ENCODE measurements around the gene NFATC3.
"Not testable (repeated sequence)": the region's sequence is repeated elsewhere in the genome, so short reads cannot be mapped to it uniquely, and the experiment has no call there.

The NFATC3 gene

DNA sequence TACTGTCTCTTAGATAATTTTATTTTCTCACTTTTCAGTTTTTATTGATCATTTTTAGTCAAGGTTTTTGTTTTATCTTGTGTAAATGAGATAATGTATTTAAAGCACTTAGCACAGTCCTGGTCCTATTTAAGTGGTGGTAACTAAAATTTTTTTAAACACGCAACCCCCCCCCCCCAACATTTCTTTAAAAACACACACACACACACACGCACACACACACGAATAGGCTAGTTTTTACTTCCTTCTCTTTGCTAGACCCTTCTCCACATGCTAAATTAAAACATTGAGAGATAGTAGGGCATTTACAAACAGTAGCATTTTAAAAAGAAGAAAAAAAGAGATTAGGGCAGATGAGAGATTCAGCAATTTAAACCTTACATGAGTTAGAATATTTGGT lies 5.0 kb downstream of the NFATC3 start:
- DNase-seq: no peak

DNA sequence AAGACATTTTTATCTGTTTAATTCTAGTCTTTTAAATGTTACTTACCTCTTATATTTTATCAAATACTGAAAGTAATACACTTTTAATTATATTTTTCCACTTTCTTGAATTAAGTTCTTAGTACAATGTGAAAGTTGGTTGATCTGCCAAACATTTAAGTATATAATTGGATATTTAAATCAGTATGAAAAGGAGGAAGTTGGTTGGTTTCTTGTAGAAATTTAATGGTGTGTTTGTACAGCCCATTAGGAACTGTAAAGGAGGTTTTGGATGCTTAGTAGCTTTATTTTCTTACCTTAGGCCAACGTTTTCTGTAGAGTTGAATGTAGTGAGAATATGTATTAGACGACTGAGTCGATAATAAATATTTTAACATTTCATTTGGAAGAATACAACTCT lies 5.4 kb downstream of the NFATC3 start:
- no peak for DNase-seq

DNA sequence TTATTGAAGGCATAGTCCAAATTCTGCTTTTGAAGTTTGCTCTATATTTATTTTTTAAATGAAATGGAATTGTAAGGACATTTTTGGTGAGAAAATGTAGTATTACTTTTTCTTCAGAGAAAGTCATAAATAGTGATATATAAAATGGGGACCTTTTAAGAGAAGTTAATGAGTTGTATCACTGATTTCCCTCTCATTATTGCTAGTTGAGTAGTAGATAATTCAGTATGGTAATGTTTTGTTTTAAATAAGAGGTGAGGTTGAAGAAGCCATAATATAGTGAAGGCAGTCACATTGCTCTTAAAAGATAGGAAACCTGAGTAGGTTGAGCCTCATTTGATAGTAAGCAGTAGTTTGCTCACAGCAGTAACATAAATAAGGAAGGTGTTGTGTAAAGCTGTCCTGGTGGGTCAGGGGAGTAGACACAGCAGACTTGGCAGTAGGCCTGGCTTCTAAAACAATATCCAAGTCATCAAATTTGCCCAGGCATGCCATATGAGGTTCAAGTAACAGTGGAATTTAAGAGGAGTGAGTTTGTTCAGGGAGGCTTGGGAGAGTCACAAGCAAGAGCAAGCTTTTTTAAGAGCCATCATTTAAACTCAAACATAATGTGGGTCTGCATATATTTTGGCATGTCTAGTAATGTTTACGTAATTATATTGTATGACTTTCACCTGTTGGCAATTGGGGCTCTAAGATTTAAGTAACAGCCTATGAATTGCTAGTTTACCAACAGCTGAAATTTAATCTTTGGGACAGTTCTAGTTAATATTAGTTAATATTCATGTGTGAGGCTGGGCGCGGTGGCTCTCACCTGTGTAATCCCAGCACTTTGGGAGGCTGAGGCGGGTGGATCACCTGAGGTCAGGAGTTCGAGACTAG lies 6.5 kb downstream of the NFATC3 start:
- DNase-seq: no peak

DNA sequence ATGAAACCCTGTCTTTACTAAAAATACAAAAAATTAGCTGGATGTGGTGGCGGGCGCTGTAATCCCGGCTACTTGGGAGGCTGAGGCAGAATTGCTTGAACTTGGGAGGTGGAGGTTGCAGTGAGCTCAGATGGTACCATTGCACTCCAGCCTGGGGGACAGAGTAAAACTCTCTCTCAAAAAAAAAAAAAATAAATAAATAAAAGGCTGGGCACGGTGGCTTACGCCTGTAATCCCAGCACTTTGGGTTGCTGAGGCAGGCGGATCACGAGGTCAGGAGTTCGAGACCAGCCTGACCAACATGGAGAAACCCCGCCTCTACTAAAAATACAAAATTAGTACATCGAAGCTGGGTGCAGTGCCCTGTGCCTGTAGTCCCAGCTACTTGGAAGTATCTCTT lies 7.1 kb downstream of the NFATC3 start:
- DNase-seq: not testable (repeated sequence)

DNA sequence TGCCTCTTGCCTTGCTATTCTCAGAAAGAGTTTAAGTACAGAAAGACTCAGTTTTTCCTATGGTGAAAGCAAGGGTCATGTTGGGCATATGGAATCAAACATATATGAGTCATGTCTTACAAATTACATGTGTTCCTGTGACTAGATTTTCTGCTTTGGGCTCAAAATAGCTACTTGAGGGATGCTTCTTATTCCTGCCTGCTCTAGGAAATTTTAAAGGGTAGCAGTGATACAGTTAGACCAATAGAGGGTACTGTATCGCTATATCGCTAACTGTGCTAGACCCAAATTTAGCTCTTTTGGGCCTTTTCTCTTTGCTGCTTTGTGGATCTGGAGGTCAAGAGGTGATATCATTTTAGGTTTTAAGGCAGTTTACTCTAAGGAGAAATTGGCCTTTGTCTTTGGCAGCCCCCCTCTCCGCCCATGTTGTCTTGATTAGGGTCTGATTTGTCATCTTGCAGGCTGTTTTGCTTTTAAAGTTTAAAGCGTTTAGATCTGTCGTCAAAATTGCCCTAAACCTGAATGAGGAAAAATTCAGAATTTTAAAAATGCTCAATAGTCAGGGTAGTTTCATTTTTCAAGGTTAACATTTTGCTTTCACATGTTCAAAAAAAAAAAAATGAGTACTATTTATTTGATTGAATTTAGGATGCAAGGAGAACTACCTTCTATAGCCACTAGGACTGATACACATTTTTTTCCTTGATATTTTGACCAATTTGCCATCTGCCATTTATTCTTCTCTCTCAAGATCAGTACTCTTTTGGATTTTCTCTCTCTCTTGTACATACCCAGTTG lies 8.8 kb downstream of the NFATC3 start:
- DNase-seq: no peak

DNA sequence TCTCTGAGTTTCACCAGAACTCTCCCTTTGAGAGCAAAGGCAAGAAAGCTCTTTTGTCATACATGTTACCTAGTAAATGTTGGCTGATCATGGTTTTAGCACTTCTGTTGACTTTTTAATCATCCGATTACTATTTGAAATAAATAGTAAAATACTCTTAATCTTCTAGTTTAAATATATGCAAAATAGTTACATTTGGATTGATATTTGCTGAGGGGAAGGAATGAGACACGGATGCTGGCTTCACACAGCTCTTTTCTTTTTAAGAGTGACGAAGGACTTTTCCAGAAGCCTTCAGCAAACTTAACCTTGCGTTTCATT lies 9.4 kb downstream of the NFATC3 start:
- no peak for DNase-seq

DNA sequence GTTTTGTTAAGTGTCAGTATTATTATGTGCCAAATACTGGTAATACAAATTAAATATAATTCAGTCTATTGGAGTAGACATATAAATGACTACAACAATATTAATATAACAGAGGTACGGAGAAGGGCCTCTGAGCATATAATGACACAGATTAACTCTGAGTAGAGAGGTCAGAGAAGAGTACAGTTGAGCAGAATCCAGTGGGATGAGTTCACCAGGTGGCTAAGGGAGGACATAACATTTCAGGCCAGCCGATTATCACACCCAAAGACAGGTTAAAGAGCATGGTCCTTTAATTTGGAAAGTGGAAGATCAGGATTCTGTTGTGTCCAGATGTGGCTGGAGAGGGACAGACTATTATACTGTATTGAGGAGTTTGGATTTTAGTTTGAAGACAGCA lies 11.3 kb downstream of the NFATC3 start:
- no peak for DNase-seq

DNA sequence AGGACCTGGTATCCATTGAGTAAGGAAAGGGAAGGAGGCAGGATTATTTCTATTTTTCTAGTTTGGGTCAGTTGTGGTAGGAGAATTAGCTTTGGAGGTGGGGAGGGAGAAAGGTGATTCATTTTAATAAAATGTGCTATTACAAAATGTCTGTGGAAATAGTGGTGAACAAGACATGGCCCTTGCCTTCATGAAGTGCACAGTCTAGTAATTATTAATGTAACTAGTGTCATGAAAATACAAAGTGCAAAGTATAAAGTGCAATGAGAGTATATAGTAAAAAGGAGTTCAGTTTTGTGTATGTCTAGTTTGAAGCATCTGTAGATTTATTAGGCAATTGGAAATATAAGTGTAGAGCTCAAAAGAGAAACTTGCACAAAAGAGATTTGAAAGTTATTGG lies 11.9 kb downstream of the NFATC3 start:
- DNase-seq: no peak

DNA sequence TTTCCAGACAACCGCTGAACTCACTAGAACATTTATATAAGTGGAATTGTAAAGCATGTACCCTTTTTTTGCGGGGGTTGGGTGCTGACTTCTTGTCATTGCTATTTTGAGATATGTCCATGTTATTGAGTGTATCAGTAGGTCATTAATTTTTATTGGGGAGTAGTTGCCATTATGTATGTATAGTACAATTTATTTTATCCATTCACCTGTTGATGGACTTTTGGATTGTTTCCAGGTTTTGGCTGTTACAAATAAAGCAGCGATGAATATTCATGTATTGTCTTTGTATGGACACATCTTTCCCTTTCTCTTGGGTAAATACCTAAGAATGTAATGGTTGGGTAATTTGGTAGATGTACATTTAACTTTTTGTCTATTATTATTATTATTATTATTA lies 12.7 kb downstream of the NFATC3 start:
- DNase-seq: no peak

DNA sequence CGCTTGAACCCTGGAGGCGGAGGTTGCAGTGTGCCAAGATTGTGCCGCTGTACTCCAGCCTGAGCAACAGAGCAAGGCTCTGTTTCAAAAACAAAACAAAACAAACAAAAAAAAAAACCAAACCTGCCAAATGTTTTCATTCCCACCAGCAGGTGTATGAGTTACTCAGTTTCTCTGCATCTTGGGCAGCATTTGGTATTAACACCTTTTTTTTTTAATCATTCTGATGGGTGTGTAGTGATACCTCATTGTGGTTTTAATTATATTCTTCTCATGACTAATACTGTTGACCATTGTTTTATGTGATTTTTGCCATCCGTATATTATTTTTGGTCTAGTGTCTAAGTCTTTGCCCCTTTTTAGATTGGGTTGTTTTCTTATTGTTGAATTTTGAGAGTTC lies 15.3 kb downstream of the NFATC3 start:
- DNase-seq: no peak

DNA sequence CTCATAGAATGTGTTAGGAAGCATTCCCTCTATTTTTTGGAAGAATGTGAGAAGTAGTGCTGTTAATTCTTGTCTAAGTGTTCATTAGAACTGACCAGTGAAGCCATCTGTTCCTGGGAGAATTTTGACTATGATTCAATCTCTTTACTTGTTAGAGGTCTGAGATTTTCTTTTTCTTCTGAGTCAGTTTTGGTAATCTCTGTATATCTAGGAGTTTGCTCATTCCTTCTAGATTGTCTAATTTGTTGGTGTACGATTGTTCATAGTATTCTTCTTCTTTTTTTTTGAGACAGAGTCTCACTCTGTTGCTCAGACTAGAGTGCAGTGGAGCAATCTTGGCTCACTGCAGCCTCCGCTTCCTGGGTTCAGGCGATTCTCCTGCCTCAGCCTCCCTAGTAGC lies 20.4 kb downstream of the NFATC3 start:
- DNase-seq: no peak

DNA sequence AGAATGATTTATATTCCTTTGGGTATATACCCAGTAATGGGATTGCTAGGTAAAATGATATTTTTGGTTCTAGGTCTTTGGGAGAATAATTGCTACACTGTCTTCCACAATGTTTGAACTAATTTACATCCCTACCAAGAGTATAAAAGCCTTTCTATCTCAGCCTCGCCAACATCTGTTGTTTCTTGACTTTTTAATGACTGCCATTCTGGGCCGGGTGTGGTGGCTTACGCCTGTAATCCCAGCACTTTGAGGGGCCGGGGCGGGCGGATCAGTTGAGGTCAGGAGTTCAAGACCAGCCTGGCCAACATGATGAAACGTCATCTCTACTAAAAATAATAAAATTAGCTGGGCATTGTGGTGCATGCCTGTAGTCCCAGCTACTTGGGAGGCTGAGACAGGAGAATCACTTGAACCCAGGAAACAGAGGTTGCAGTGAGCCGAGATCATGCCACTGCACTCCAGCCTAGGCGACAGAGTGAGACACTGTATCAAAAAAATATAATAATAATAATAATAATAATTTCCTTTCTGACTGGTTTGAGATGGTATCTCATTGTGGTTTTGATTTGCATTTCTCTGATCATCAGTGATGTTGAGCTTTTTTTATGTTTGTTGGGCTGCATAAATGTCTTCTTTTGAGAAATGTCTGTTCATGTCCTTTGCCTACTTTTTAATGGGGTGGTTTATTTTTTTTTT lies 22.2 kb downstream of the NFATC3 start:
- DNase-seq: not testable (repeated sequence)

DNA sequence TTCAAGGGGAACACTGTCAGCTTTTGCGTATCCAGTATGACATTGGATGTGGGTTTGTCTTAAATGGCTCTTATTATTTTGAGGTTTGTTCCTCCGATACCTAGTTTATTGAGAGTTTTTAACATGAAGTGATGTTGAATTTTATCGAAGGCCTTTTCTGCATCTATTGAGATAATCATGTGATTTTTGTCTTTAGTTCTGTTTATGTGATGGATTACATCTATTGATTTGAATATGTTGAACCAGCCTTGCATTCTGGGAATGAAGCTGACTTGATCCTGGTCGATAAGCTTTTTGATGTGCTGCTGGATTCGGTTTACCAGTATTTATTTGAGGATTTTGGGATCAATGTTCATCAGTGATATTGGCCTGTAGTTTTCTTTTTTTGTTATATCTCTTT lies 24.0 kb downstream of the NFATC3 start:
- DNase-seq: not testable (repeated sequence)

DNA sequence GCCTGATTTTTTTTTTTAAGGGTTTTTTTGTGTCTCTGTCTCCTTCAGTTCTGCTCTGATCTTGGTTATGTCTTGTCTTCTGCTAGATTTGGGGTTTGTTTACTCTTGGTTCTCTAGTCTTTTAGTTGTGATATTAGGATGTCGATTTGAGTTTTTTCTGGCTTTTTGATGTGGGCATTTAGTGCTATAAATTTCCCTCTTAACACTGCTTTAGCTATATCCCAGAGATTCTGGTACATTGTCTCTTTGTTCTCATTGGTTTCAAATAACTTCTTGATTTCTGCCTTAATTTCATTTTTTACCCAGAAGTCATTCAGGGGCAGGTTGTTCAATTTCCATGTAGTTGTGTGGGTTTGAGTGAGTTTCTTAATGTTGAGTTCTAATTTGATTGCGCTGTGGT lies 25.4 kb downstream of the NFATC3 start:
- DNase-seq: not testable (repeated sequence)

DNA sequence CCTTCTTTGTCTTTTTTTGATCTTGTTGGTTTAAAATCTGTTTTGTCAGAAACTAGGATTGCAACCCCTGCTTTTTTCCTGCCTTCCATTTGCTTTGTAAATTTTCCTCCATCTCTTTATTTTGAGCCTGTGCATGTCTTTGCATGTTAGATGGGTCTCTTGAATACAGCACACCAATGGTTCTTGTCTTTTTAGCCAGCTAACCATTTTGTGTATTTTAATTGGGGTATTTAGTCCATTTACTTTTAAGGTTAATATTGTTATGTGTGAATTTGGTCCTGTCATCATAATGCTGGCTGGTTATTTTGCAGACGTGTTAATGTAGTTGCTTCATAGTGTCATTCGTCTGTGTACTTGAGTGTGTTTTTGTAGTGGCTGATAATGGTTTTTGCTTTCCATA lies 26.2 kb downstream of the NFATC3 start:
- no peak for DNase-seq

DNA sequence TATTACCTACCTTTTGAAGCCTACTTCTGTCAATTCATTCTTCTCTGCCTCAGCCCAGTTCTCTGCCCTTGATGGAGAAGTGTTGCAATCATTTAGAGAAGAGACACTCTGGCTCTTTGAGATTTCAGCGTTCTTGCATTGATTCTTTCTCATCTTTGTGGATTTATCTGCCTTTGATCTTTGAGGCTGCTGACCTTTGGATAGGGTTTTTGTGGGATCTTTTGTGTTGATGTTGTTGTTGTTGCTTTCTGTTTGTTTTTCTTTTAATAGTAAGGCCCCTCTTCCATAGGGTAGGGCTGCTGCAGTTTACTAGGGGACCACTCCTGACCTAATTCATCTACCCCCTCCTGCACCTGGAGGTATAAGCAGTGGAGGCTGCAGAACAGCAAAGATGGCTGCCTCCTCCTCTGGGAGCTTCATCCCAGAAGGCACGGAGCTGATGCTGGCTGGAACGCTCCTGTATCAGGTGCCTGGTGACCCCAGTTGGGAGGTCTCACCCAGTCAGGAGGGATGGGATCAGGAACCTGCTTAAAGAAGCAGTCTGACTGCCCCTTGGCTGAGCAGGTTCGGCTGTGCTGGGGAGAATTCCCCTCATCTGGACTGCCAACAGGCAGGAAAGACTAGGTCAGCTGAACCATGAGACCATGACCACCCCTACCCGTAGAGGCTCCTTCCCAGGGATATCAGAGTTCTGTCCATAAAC lies 28.0 kb downstream of the NFATC3 start:
- DNase-seq: no peak

DNA sequence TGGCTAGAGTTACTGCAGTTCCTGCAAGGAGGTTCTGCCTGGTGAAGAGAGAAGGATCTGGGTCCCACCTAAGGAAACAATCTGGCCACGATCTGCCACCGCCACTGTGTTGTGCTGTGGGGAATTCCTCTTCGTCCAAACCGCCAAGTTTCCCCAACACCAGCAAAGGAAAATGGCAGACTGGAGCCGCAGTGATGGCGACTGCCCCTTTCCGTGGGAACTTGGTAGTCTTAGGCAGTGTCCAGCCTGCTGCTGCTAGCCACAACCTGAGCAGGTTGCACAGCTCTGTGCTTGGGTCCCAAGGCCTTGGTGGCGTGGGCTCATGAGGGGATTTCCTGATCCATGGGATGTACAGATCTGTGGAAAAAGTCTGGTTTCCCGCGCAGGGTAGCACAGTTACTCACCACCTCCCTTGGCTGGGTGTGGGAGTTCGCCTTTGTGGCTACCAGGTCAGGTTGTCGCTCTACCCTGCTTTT lies 28.6 kb downstream of the NFATC3 start:
- no peak for DNase-seq

DNA sequence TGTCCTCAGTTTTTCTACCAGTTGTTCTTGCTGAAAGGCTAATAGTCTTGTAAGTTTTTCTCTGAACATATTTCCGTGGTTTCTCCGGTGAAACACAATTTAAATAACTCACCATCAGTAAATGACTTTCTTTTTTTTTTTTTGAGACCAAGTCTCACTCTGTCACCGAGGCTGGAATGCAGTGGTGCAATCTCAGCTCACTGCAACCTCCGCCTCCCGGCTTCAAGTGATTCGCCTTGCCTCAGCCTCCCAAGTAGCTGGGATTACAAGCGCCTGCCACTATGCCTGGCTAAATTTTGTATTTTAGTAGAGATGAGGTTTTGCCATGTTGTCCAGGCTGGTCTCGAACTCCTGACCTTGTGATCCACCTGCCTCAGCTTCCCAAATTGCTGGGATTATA lies 29.8 kb downstream of the NFATC3 start:
- DNase-seq: not testable (repeated sequence)

DNA sequence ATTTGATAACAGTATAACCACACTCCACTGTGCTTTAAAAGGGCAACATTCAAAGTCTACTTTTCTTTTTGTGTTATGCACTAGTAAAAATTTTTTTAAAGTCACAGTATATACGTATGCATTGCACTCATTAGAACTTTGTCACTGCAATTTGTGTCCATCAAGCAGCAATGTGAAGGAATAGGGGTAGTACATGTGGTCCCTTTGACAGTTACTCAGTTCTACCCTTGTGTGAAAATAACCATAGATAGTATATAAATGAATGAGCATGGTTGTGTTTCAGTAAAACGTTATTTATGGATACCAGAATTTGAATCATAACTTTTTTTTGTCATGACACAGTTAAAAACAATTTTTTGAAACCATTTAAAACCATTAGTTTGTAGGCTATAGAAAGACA lies 30.7 kb downstream of the NFATC3 start:
- DNase-seq: no peak

DNA sequence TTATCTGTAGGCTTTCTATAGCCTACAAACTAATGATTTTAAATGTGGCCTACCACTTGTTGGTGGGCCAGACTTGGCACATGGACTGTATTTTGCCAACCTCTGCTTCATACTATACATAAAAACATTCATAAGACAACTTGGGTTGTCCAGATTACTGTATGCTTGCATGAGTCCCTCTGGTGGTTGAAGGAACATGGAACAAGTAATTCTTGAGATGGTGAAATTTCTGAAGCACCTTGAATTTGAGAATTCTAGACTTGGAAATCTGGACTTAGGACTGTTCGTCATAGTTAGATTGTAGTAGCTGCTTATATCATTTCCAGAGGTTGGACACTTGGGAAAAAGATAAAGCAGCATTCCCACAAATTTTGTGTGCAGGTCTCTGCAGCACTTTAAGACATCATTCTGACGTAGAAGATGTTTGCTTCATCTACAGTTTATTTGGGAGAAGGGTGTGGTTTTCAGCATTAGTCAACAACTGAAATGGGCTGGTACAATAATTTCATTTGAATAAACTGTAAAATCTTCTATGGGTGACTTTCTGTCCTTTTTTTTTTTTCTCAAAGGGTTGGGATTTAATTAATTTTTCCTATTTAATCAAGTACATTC lies 31.2 kb downstream of the NFATC3 start:
- no peak for DNase-seq

DNA sequence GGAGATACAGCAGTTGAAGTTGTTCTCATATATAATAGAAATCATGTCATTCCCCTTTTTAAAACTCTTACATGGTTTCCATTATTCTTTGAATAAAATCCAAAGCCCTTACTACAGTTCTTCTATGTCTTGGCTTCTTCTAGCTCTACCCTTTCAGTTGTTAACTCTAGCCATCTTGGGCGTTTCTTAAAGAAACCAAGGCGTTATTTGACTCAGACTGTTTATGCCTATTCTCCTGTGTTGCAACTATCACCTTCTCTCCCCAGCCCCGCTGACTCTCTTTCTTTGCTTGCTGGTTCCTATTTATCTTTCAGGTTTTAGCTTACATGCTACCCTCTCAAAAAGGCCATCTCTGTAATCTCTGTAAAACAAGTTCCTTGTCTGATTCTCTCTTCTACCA lies 32.7 kb downstream of the NFATC3 start:
- DNase-seq: no peak

DNA sequence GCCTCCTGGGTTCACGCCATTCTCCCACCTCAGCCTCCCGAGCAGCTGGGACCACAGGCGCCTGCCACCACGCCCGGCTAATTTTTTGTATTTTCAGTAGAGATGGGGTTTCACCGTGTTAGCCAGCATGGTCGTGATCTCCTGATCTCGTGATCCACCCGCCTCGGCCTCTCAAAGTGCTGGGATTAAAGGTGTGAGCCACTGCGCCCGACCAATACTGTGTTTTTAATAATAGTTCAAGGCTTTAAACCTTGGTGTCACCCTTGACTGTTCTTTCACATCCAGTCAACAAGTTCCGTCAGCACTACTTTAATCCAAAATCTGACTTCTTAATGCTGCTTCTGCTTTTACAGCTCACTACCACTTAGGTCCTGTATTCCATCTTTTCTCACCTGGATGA lies 33.8 kb downstream of the NFATC3 start:
- DNase-seq: not testable (repeated sequence)

DNA sequence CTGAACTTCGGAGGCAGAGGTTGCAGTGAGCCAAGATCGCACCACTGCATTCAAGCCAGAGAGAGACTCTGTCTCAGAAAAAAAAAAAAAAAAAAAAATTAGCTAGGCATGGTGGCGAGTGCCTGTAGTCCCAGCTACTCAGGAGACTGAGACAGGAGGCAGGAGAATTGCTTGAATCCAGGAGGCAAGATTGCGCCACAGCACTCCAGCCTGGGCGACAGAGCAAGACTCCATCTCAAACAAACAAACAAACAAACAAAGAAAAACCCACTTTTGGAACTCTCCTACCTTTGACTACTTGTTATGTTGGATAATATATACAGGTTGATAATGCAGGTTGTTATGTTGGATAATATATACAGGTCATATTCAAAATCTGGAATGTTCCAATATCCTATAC lies 35.3 kb downstream of the NFATC3 start:
- not testable (repeated sequence) for DNase-seq
